ENCODE measurements around the gene RCAN1. TPM values are rescaled to one million over a fixed set of nuclear protein-coding genes. Genes with fewer than 3 reads are reported as not detected.
"Not testable (repeated sequence)": the region's sequence is repeated elsewhere in the genome, so short reads cannot be mapped to it uniquely, and the experiment has no call there.

Gene RCAN1
- total RNA-seq, 3 donors from 2014 or later = 13.2 to 17.3 (median 17.3) TPM

- Mint-ChIP-seq H3K27me3 (ENCODE audit: low read depth) (no peaks in the 10 kb centered on the region), H3K4me1 (ENCODE audit: low read depth) (peaks cover 3% of the 10 kb centered on the region), H3K36me3 (ENCODE audit: insufficient read depth) (peaks cover 6% of the 10 kb centered on the region), H3K9me3 (peaks cover 8% of the 10 kb centered on the region), H3K4me3 (no peak overlapping the region)
- ATAC-seq = no peak
- DNase-seq = no peak
Measured at GRCh38 chr21:34557261-34557660, 57.7 kb downstream of the RCAN1 start.

GRCh38 chr21:34554670-34555069, 60.2 kb downstream of the RCAN1 start:
- ATAC-seq; H3K36me3 Mint-ChIP-seq (ENCODE audit: insufficient read depth); H3K9me3 Mint-ChIP-seq; DNase-seq; H3K4me1 Mint-ChIP-seq (ENCODE audit: low read depth); H3K27me3 Mint-ChIP-seq (ENCODE audit: low read depth); H3K4me3 Mint-ChIP-seq: not testable (repeated sequence)

- Mint-ChIP-seq H3K4me3 (no peak overlapping the region), H3K9me3 (peaks cover 8% of the 10 kb centered on the region), H3K4me1 (ENCODE audit: low read depth) (peaks cover 3% of the 10 kb centered on the region), H3K36me3 (ENCODE audit: insufficient read depth) (peaks cover 6% of the 10 kb centered on the region), H3K27me3 (ENCODE audit: low read depth) (no peaks in the 10 kb centered on the region)
- ATAC-seq (no peak), DNase-seq (no peak)
Measured at GRCh38 chr21:34554227-34554626, 60.7 kb downstream of the RCAN1 start.

- no peak overlapping the region for H3K4me3 Mint-ChIP-seq
- ATAC-seq (no peak), DNase-seq (no peak)
- peaks cover 8% of the 10 kb centered on the region for H3K9me3 Mint-ChIP-seq
- peaks cover 6% of the 10 kb centered on the region for H3K36me3 Mint-ChIP-seq (ENCODE audit: insufficient read depth)
- peaks cover 3% of the 10 kb centered on the region for H3K4me1 Mint-ChIP-seq (ENCODE audit: low read depth)
- H3K27me3 Mint-ChIP-seq (ENCODE audit: low read depth) = no peaks in the 10 kb centered on the region
Measured at GRCh38 chr21:34553151-34553952, 61.6 kb downstream of the RCAN1 start.

- no peaks in the 10 kb centered on the region for H3K27me3 Mint-ChIP-seq (ENCODE audit: low read depth)
- H3K4me1 Mint-ChIP-seq (ENCODE audit: low read depth) = peaks cover 3% of the 10 kb centered on the region
- H3K9me3 Mint-ChIP-seq = peaks cover 8% of the 10 kb centered on the region
- peaks cover 6% of the 10 kb centered on the region for H3K36me3 Mint-ChIP-seq (ENCODE audit: insufficient read depth)
- H3K4me3 Mint-ChIP-seq = no peak overlapping the region
- ATAC-seq (no peak), DNase-seq (no peak)
Measured at GRCh38 chr21:34552360-34553098, 62.4 kb downstream of the RCAN1 start.

- no peaks in the 10 kb centered on the region for H3K27me3 Mint-ChIP-seq (ENCODE audit: low read depth)
- H3K36me3 Mint-ChIP-seq (ENCODE audit: insufficient read depth) = peaks cover 6% of the 10 kb centered on the region
- H3K4me3 Mint-ChIP-seq = no peak overlapping the region
- H3K4me1 Mint-ChIP-seq (ENCODE audit: low read depth) = peaks cover 4% of the 10 kb centered on the region
- H3K9me3 Mint-ChIP-seq = peaks cover 8% of the 10 kb centered on the region
- ATAC-seq = no peak
- DNase-seq = no peak
Measured at GRCh38 chr21:34550182-34550799, 64.6 kb downstream of the RCAN1 start.

GRCh38 chr21:34548781-34549376, 66.0 kb downstream of the RCAN1 start:
- ATAC-seq (no peak), DNase-seq (no peak)
- Mint-ChIP-seq H3K4me1 (ENCODE audit: low read depth) (peaks cover 4% of the 10 kb centered on the region), H3K27me3 (ENCODE audit: low read depth) (no peaks in the 10 kb centered on the region), H3K4me3 (no peak overlapping the region), H3K9me3 (no peaks in the 10 kb centered on the region), H3K36me3 (ENCODE audit: insufficient read depth) (no peaks in the 10 kb centered on the region)

- no peak for DNase-seq
- H3K9me3 Mint-ChIP-seq = peaks cover 7% of the 10 kb centered on the region
- H3K4me3 Mint-ChIP-seq = no peak overlapping the region
- no peak for ATAC-seq
- H3K27me3 Mint-ChIP-seq (ENCODE audit: low read depth) = no peaks in the 10 kb centered on the region
- peaks cover 4% of the 10 kb centered on the region for H3K4me1 Mint-ChIP-seq (ENCODE audit: low read depth)
- H3K36me3 Mint-ChIP-seq (ENCODE audit: insufficient read depth) = peaks cover 5% of the 10 kb centered on the region
Measured at GRCh38 chr21:34546542-34546941, 68.4 kb downstream of the RCAN1 start.

GRCh38 chr21:34545079-34545884, 69.6 kb downstream of the RCAN1 start:
- no peak overlapping the region for H3K4me3 Mint-ChIP-seq
- peak in 1 of 2 donors; percentile 41 for ATAC-seq
- H3K27me3 Mint-ChIP-seq (ENCODE audit: low read depth) = no peaks in the 10 kb centered on the region
- DNase-seq = no peak
- H3K4me1 Mint-ChIP-seq (ENCODE audit: low read depth) = peaks cover 4% of the 10 kb centered on the region
- peaks cover 7% of the 10 kb centered on the region for H3K9me3 Mint-ChIP-seq
- H3K36me3 Mint-ChIP-seq (ENCODE audit: insufficient read depth) = peaks cover 5% of the 10 kb centered on the region

GRCh38 chr21:34544032-34544496, 70.8 kb downstream of the RCAN1 start:
- H3K9me3 Mint-ChIP-seq = peaks cover 7% of the 10 kb centered on the region
- H3K4me1 Mint-ChIP-seq (ENCODE audit: low read depth) = peaks cover 4% of the 10 kb centered on the region
- peaks cover 5% of the 10 kb centered on the region for H3K36me3 Mint-ChIP-seq (ENCODE audit: insufficient read depth)
- no peaks in the 10 kb centered on the region for H3K27me3 Mint-ChIP-seq (ENCODE audit: low read depth)
- H3K4me3 Mint-ChIP-seq = no peak overlapping the region
- DNase-seq = peak; percentile 27
- peak; percentile 53 to 59 for ATAC-seq

- ATAC-seq (no peak), DNase-seq (no peak)
- H3K36me3 Mint-ChIP-seq (ENCODE audit: insufficient read depth) = peaks cover 5% of the 10 kb centered on the region
- no peak overlapping the region for H3K4me3 Mint-ChIP-seq
- peaks cover 7% of the 10 kb centered on the region for H3K9me3 Mint-ChIP-seq
- H3K27me3 Mint-ChIP-seq (ENCODE audit: low read depth) = no peaks in the 10 kb centered on the region
- H3K4me1 Mint-ChIP-seq (ENCODE audit: low read depth) = peaks cover 4% of the 10 kb centered on the region
Measured at GRCh38 chr21:34543017-34543416, 71.9 kb downstream of the RCAN1 start.

GRCh38 chr21:34540206-34540605, 74.7 kb downstream of the RCAN1 start:
- H3K27me3 Mint-ChIP-seq (ENCODE audit: low read depth) = no peaks in the 10 kb centered on the region
- ATAC-seq = no peak

GRCh38 chr21:34537838-34538237, 77.1 kb downstream of the RCAN1 start:
- peaks cover 7% of the 10 kb centered on the region for H3K9me3 Mint-ChIP-seq
- no peak overlapping the region for H3K4me3 Mint-ChIP-seq
- no peak for DNase-seq
- H3K36me3 Mint-ChIP-seq (ENCODE audit: insufficient read depth) = peaks cover 2% of the 10 kb centered on the region
- peaks cover 2% of the 10 kb centered on the region for H3K4me1 Mint-ChIP-seq (ENCODE audit: low read depth)
- no peaks in the 10 kb centered on the region for H3K27me3 Mint-ChIP-seq (ENCODE audit: low read depth)
- no peak for ATAC-seq

More at GRCh38 chr21:34540206-34540605, 74.7 kb downstream of the RCAN1 start:
- Mint-ChIP-seq H3K4me3 (no peak overlapping the region), H3K4me1 (ENCODE audit: low read depth) (no peaks in the 10 kb centered on the region), H3K36me3 (ENCODE audit: insufficient read depth) (peaks cover 5% of the 10 kb centered on the region), H3K9me3 (peaks cover 7% of the 10 kb centered on the region)
- no peak for DNase-seq
